Suppressor macrophage (primary cell): Measurements from ENCODE around the gene SLC22A7.

Experiments
- DNase-seq, 4 experiments: peaks; one replicate each; pipeline ENCODE4 v3.0.0-alpha.2; 2020 to 2022

The SLC22A7 gene

GRCh38 chr6:43265564-43265963, 32.5 kb upstream of the SLC22A7 start:
- DNase-seq, result no peak

GRCh38 chr6:43267619-43268354, 30.3 kb upstream of the SLC22A7 start:
- no peak for DNase-seq

GRCh38 chr6:43268355-43268700, 29.7 kb upstream of the SLC22A7 start:
- peak in 3 of 4 experiments; percentile 20 to 34 (median 27) for DNase-seq

- peak in 1 of 4 experiments; percentile 25 for DNase-seq
Measured at GRCh38 chr6:43268782-43269272, 29.2 kb upstream of the SLC22A7 start.

- DNase-seq, result peak in 3 of 4 experiments; percentile 26 to 52 (median 42)
Measured at GRCh38 chr6:43269273-43270007, 28.6 kb upstream of the SLC22A7 start.

- DNase-seq, result no peak
Measured at GRCh38 chr6:43271103-43271815, 26.8 kb upstream of the SLC22A7 start.

- DNase-seq, result no peak
Measured at GRCh38 chr6:43271944-43272343, 26.1 kb upstream of the SLC22A7 start.

- DNase-seq, result no peak
Measured at GRCh38 chr6:43273707-43274106, 24.4 kb upstream of the SLC22A7 start.

- no peak for DNase-seq
Measured at GRCh38 chr6:43274127-43274915, 23.7 kb upstream of the SLC22A7 start.

- peak in 2 of 4 experiments; percentile 26 to 33 for DNase-seq
Measured at GRCh38 chr6:43274916-43275597, 23.0 kb upstream of the SLC22A7 start.

GRCh38 chr6:43275801-43276576, 22.1 kb upstream of the SLC22A7 start:
- peak; percentile 32 to 49 (median 45) for DNase-seq

- no peak for DNase-seq
Measured at GRCh38 chr6:43276577-43277305, 21.3 kb upstream of the SLC22A7 start.

GRCh38 chr6:43277306-43277642, 20.8 kb upstream of the SLC22A7 start:
- no peak for DNase-seq

- no peak for DNase-seq
Measured at GRCh38 chr6:43277643-43278523, 20.2 kb upstream of the SLC22A7 start.

- no peak for DNase-seq
Measured at GRCh38 chr6:43278524-43279078, 19.5 kb upstream of the SLC22A7 start.

- no peak for DNase-seq
Measured at GRCh38 chr6:43280234-43280633, 17.8 kb upstream of the SLC22A7 start.

GRCh38 chr6:43282060-43282459, 16.0 kb upstream of the SLC22A7 start:
- DNase-seq, result no peak

- DNase-seq, result no peak
Measured at GRCh38 chr6:43282636-43283513, 15.2 kb upstream of the SLC22A7 start.
